Middle frontal gyrus (tissue), 1 donor: Measurements from ENCODE around the gene KLRC4.
"Not testable (repeated sequence)": the region's sequence is repeated elsewhere in the genome, so short reads cannot be mapped to it uniquely, and the experiment has no call there.

ENCODE experiments used
- DNase-seq: peaks from one replicate; pipeline ENCODE4 v3.0.0-alpha.2; 2015; ENCODE audit warnings: low spot score; ENCODE audit errors: extremely low spot score

KLRC4 gene

GRCh38 chr12:10368206-10369171, 41.1 kb downstream of the KLRC4 start:
- no peak for DNase-seq

GRCh38 chr12:10367714-10368113, 41.8 kb downstream of the KLRC4 start:
- not testable (repeated sequence) for DNase-seq

GRCh38 chr12:10366875-10367274, 42.7 kb downstream of the KLRC4 start:
- DNase-seq, result no peak

- DNase-seq, result no peak
Measured at GRCh38 chr12:10365696-10366405, 43.7 kb downstream of the KLRC4 start.

- DNase-seq, result peak; percentile 49
Measured at GRCh38 chr12:10364815-10365622, 44.5 kb downstream of the KLRC4 start.

GRCh38 chr12:10363914-10364814, 45.4 kb downstream of the KLRC4 start:
- DNase-seq, result no peak

GRCh38 chr12:10363658-10363913, 46.0 kb downstream of the KLRC4 start:
- DNase-seq, result no peak

GRCh38 chr12:10362828-10363657, 46.5 kb downstream of the KLRC4 start:
- no peak for DNase-seq

- DNase-seq, result no peak
Measured at GRCh38 chr12:10362325-10362724, 47.2 kb downstream of the KLRC4 start.

- DNase-seq, result no peak
Measured at GRCh38 chr12:10361622-10362021, 47.9 kb downstream of the KLRC4 start.

GRCh38 chr12:10361084-10361483, 48.5 kb downstream of the KLRC4 start:
- no peak for DNase-seq

- DNase-seq, result no peak
Measured at GRCh38 chr12:10358969-10359368, 50.6 kb downstream of the KLRC4 start.

- no peak for DNase-seq
Measured at GRCh38 chr12:10358131-10358530, 51.4 kb downstream of the KLRC4 start.
